Left renal pelvis (tissue), 4 donors: ENCODE results near the gene ARHGEF2. TPM values are rescaled to one million over a fixed set of nuclear protein-coding genes. Genes with fewer than 3 reads are reported as not detected.
"Not testable (repeated sequence)": the region's sequence is repeated elsewhere in the genome, so short reads cannot be mapped to it uniquely, and the experiment has no call there.

ENCODE experiments used
- DNase-seq, 4 donors: peaks; one replicate each; pipeline ENCODE4 v3.0.0-alpha.2; 2013; ENCODE audit warnings: low read depth in 4 of 4, low spot score in 3 of 4
- polyA plus RNA-seq, 4 donors: library from polyadenylated mRNA; unstranded; fragments of 120-200 nt; gene quantifications; one replicate each; pipeline ENCODE4 v1.2.1, GENCODE V29; 2013; ENCODE audit not compliant: insufficient read length in 4 of 4

ARHGEF2 gene
- polyA plus RNA-seq, 4 donors: 77.1 to 88.9 (median 82.7) TPM

DNA sequence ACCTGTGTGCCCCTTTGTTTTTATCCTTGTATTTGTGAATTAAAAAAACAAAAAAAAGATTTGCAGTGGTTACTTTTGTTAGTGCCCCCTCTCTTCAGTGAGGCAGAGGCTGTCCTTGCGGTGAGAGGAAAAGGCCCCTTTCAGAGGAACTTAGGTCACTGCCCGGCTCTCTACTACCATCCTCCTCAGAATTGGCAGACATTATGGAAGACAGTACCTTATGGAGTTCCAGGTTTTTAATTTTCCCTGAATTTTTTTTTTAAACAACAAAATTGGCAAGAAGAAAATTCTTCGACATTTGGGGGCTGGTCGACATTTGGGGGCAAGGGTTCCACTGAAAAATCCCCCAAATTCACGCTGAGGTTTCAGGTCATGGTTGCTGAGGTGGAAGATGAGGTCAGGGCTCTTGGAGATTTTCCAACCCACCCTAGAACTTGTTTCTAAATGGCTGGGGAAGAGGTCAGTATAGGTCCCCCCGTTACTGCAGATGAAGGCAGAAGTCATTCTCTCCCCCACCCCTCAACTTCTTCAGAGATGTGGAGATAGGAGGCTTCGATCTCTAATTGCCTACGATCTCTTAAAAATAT lies 31.6 kb downstream of the ARHGEF2 start:
- DNase-seq: no peak

- no peak for DNase-seq
Observed at GRCh38 chr1:155944444-155944799, 33.9 kb downstream of the ARHGEF2 start.

- DNase-seq: no peak
Observed at GRCh38 chr1:155942578-155943141, 35.7 kb downstream of the ARHGEF2 start.

- DNase-seq: no peak
Observed at GRCh38 chr1:155941845-155942531, 36.4 kb downstream of the ARHGEF2 start.

- no peak for DNase-seq
Observed at GRCh38 chr1:155940993-155941844, 37.1 kb downstream of the ARHGEF2 start, which contains the start of gene RXFP4. Gene RXFP4, plus strand, starts transcription at chr1:155941638. Its CDS starts 72 bp downstream, at chr1:155941710.

DNA sequence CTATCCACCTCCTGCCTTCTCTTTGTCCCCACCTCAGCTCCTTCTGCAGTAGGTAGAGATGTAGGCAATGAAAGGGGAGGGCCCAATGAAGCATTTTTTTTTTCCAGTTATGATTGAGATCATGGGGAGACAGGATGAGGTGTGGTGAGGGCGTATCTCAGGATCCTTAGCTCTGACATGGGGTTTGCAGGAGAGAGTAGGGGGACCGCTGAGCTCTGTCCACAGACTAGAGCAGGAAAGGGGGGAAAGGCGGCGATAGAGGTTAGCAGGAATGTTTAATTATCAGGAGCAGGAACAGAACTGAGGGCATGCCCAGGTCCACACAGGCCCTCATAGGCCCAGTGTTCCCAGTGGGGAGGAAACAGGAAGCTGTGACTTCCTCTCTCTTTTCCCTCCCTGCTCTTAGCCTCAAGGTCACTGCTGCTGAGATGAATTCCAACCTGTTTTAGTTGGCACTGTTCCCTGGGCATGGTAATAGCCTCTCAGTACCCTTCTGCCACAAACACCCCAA lies 37.8 kb downstream of the ARHGEF2 start:
- no peak for DNase-seq

DNA sequence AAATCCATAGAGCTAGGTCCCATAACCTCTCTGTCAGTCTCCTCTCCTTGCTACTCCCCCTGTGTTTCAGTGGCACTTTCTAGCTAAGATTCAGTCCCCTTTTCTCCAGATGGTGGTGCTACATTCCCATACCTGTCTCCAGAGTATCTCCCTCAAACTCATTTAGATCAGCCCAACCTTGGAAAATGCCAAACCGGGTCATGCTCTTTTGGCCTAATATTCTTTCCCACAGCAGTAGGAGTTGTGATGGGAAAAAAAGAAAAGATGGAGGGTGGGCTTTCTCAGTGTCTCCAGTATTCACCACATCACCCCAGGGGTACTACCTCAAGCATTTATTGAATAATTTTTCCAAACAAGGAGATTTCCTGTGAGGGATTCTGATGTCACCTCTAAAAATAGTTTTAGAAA lies 40.1 kb downstream of the ARHGEF2 start:
- DNase-seq: peak in 1 of 4 donors; percentile 64

DNA sequence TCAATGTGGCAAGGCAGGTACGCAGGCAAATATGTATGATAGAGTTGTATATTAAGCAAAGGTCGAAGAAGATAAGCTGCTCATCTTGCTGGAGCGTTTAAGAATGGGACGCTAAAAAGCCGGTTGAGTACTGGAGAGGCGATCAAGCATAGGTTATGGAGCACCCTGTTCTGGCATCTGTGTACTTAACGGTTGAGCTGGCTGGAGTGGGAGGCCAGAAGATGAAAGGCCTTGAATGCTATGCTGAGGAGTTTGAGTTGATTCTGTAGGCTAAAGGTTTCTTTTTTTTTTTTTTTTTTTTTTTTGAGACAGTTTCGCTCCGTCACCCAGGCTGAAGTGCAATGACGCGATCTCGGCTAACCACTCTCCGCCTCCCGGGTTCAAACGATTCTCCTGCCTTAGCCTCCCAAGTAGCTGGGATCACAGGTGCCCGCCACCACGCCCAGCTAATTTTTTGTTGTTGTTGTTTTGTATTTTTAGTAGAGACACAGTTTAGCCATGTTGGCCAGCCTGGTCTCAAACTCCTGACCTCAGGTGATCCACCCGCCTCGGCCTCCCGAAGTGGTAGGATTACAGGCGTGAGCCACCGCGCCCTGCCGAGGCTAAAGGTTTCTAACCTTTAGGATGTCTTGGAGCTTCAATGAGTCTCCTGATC lies 43.3 kb downstream of the ARHGEF2 start:
- DNase-seq: no peak

DNA sequence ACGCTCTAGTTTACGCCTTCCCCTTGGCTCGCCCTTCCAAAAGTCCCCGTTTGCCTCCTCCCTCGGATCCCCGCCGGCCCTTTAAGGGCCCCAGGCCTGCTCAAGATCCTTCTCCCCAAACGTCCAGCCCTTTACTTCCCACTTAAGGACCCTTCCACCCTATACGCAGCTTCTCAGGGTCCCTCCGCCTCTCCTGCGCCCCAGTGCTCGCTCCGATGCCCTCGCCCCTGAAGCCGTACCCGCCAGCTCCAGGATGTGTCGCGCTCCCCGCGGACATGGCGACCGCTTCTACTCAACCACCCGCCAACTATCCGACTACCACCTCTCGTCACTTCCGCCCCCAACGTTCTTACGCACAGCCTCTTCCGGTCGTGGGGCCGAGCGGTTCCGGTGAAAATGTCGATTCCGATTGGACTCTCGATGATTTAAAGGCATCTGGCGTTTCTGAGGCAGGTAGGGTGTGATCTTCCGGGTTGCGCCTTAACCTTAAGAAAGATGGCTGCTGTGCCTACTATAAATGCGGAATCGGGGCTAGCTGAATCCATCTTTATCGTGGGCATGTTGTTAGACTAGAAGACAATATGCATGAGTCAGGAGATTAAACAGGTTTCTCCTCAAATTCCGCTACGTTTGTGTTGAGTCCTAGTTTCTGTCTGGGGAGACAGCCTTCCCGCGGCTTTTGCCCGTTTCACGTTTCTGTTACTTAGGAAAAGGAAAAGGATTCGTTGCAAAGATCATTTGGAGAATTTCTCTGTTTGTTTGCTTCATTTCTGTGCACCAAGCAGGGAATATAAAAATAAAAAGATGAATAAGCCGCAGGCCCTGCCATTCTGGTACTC lies 44.0 kb downstream of the ARHGEF2 start, which contains the start of gene KHDC4:
KHDC4 (minus strand) TSS at position 317 of the 839 bp plus-strand sequence; CDS start at position 277, 40 bp downstream.
- peak; percentile 97 to 99 (median 98) for DNase-seq

- DNase-seq: no peak
Observed at GRCh38 chr1:155933591-155934096, 44.7 kb downstream of the ARHGEF2 start.

- DNase-seq: no peak
Observed at GRCh38 chr1:155932487-155932886, 45.9 kb downstream of the ARHGEF2 start.

DNA sequence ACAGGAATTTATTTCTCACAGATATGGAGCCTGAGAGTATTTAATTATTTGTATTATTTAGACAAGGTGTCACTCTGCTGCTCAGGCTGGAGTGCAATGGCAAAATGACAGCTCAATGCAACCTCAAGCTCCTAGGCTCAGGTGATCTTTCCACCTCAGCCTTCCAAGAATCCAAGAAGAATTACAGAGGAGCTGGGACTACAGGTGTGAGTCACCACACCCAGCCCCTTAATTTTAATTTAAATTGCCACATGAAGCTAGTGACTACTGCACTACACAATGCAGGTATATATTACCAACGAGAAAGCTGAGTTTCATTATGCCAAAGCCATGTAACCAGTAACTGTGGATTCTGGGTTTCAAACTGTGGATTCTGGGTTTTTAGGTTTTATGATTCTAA lies 46.3 kb downstream of the ARHGEF2 start:
- DNase-seq: no peak

GRCh38 chr1:155931332-155932038 lies 46.9 kb downstream of the ARHGEF2 start:
- no peak for DNase-seq

GRCh38 chr1:155930725-155931124 lies 47.6 kb downstream of the ARHGEF2 start:
- not testable (repeated sequence) for DNase-seq

DNA sequence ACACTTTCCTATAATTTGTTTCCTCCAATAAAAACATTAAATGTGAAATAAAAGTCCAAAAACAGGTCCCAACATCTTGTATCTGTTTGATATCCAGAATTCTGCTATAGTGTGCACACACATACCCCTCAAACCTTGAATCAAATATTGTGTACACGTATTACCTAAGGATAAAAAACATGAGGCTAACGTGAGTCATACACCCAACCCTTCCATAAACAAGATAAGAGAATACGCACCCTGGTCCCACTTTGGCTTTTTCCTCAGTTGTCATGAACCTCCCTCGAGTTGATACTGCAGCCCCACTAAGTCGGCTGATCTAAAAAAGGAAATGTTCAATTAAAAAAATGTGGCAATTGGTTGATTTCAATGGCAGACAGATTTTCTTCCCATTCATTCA lies 49.3 kb downstream of the ARHGEF2 start:
- DNase-seq: no peak

DNA sequence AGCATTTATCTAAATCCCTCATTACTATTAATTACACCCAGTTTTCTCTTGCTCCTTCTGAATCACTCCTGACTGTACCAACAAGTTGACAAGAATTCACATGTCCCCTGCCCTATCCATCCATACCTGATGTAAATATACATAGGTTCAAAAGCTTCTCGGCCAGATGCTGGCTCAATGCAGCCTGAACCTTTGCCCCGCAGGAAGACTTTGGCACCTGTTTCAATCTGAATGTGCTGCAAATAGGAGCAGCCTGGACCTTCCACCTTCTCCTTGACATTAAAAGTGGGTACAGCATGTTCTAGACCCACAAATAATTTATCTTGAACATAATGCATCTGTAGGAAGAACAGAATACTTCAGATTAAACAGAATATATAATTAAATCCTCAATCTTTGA lies 52.8 kb downstream of the ARHGEF2 start:
- no peak for DNase-seq

DNA sequence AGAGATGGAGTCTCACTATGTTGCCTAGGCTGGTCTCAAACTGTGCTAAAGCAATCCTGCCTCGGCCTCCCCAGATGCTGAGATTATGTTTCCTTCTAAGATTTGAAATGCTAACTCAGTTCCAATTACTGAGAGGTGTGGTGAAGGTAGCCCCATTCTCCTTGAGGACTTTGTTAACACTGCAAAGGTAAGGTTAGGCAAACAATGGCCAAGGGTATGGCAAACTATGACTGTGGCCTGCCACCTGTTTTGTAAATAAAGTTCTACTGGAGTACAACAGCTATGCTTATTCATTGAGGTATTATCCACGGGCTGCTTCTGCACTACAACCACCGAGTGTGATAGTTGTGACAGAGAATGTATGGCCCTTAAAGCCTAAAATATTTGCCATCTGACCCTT lies 57.6 kb downstream of the ARHGEF2 start:
- DNase-seq: no peak

DNA sequence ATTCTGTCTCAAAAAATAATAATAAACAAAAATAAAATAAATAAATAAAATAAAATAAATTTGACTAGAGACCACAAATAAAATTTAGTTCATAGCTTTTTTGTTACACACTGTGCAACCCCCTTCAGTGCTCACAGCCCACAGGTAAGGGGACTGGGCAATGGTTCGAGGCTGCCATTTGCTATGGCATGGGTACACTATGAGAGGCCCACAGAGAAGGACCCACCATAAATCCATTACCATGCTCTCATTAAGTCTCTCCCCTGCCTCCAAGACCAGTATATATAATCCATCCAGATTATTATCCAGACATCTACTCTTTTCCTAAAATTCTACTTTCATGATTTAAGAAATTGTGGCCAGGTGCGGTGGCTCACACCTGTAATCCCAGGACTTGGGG lies 58.5 kb downstream of the ARHGEF2 start:
- no peak for DNase-seq

DNA sequence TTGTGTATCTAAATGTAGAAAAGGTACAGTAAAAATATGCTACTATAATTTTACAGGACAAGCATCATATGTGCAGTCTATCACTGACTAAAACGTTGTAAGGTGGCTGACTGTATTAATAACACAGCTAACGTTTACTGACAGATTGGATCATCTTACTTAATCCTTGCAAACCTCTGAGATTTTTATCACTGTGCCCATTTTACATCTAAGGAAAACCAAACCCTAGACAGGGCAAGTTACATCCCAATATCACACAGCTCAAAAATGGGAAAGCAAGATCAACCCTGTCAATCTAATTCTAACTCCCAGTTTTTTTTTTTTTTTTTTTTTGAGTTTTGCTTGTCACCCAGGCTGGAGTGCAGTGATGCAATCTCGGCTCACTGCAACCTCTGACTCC lies 59.7 kb downstream of the ARHGEF2 start:
- DNase-seq: no peak
